Measurements from ENCODE around the gene CCL25. TPM values are rescaled to one million over a fixed set of nuclear protein-coding genes. Genes with fewer than 3 reads are reported as not detected.

CCL25 gene
- total RNA-seq, 1 experiment from 2014 or later: not detected

DNA sequence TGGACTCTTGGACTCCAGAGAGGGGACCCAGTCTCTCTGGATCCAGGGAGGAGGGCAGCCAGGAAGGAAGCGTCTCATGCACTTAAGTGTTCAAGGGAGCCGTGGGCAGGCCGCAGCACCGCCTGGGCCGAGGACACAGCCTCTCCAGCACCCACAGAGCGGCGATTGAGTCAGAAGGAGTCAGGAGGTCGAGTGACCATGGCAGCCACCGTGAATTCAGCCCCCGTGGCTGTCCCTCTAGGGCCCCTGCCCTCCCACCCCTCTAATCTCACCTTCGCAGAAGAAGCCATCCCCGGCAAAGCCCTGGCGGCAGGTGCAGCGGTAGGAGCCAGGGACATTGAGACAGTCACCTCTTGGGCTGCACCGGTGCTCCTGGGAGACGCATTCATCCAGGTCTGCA lies 58.8 kb downstream of the CCL25 start:
- TF ChIP-seq, protein P1, sequence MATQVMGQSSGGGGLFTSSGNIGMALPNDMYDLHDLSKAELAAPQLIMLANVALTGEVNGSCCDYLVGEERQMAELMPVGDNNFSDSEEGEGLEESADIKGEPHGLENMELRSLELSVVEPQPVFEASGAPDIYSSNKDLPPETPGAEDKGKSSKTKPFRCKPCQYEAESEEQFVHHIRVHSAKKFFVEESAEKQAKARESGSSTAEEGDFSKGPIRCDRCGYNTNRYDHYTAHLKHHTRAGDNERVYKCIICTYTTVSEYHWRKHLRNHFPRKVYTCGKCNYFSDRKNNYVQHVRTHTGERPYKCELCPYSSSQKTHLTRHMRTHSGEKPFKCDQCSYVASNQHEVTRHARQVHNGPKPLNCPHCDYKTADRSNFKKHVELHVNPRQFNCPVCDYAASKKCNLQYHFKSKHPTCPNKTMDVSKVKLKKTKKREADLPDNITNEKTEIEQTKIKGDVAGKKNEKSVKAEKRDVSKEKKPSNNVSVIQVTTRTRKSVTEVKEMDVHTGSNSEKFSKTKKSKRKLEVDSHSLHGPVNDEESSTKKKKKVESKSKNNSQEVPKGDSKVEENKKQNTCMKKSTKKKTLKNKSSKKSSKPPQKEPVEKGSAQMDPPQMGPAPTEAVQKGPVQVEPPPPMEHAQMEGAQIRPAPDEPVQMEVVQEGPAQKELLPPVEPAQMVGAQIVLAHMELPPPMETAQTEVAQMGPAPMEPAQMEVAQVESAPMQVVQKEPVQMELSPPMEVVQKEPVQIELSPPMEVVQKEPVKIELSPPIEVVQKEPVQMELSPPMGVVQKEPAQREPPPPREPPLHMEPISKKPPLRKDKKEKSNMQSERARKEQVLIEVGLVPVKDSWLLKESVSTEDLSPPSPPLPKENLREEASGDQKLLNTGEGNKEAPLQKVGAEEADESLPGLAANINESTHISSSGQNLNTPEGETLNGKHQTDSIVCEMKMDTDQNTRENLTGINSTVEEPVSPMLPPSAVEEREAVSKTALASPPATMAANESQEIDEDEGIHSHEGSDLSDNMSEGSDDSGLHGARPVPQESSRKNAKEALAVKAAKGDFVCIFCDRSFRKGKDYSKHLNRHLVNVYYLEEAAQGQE (IDR thresholded peaks at IDR 0.05; ENCODE audit: low read depth): no peak
- no peak for TF ChIP-seq EZH2 (IDR thresholded peaks at IDR 0.05)
- TF ChIP-seq SP1 (IDR thresholded peaks at IDR 0.05; ENCODE audit: low read depth): no peak
- TF ChIP-seq ZNF274 (IDR thresholded peaks at IDR 0.05; ENCODE audit: low read depth, low read length): no peak
- TF ChIP-seq, protein P2, sequence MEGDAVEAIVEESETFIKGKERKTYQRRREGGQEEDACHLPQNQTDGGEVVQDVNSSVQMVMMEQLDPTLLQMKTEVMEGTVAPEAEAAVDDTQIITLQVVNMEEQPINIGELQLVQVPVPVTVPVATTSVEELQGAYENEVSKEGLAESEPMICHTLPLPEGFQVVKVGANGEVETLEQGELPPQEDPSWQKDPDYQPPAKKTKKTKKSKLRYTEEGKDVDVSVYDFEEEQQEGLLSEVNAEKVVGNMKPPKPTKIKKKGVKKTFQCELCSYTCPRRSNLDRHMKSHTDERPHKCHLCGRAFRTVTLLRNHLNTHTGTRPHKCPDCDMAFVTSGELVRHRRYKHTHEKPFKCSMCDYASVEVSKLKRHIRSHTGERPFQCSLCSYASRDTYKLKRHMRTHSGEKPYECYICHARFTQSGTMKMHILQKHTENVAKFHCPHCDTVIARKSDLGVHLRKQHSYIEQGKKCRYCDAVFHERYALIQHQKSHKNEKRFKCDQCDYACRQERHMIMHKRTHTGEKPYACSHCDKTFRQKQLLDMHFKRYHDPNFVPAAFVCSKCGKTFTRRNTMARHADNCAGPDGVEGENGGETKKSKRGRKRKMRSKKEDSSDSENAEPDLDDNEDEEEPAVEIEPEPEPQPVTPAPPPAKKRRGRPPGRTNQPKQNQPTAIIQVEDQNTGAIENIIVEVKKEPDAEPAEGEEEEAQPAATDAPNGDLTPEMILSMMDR (IDR thresholded peaks at IDR 0.05 in 2 of 3, conservative IDR thresholded peaks at IDR 0.05 in 1 of 3; ENCODE audit: borderline replicate concordance in 1 of 3, insufficient read depth in 1 of 3, low read depth in 2 of 3, low read length in 2 of 3): no peak
- no peak for TF ChIP-seq POLR2AphosphoS5 (IDR thresholded peaks at IDR 0.05; ENCODE audit: low read depth, low read length)
- no peak for TF ChIP-seq ELF1 (IDR thresholded peaks at IDR 0.05; ENCODE audit: borderline replicate concordance, low read depth)
- no peak for TF ChIP-seq CEBPB (IDR thresholded peaks at IDR 0.05; ENCODE audit: low read depth)
- no peak for TF ChIP-seq RAD21 (IDR thresholded peaks at IDR 0.05; ENCODE audit: low read depth)
- TF ChIP-seq, protein P3, sequence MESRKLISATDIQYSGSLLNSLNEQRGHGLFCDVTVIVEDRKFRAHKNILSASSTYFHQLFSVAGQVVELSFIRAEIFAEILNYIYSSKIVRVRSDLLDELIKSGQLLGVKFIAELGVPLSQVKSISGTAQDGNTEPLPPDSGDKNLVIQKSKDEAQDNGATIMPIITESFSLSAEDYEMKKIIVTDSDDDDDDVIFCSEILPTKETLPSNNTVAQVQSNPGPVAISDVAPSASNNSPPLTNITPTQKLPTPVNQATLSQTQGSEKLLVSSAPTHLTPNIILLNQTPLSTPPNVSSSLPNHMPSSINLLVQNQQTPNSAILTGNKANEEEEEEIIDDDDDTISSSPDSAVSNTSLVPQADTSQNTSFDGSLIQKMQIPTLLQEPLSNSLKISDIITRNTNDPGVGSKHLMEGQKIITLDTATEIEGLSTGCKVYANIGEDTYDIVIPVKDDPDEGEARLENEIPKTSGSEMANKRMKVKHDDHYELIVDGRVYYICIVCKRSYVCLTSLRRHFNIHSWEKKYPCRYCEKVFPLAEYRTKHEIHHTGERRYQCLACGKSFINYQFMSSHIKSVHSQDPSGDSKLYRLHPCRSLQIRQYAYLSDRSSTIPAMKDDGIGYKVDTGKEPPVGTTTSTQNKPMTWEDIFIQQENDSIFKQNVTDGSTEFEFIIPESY (IDR thresholded peaks at IDR 0.05; ENCODE audit: extremely low read depth, insufficient replicate concordance, low read length): no peak
- H3K4me3 ChIP-seq (replicated peaks in 1 of 2; ENCODE audit: low read depth in 1 of 2, low read length in 2 of 2): no peak overlapping the region
- ATAC-seq (no peak), DNase-seq (ENCODE audit: low read depth, low spot score) (no peak)
- H3K27me3 ChIP-seq (ENCODE audit: insufficient read depth, low read length): no peaks in the 10 kb centered on the region
- intact Hi-C loops (cut with micrococcal nuclease): no loop called here
- H2AFZ ChIP-seq (ENCODE audit: low read depth, low read length, poor library complexity, severe bottlenecking): no peak overlapping the region
- H3K4me1 ChIP-seq (ENCODE audit: control insufficient read depth in 1 of 2, insufficient read depth in 2 of 2, low read length in 2 of 2): no peaks in the 10 kb centered on the region
- ChIA-PET CTCF (no interaction called here), RAD21 (ENCODE audit: low non-redundant PET in 1 of 2, low total read pairs in 2 of 2, uncharacterized antibody in 2 of 2, unreplicated experiment in 2 of 2) (no interaction called here), POLR2A (no interaction called here)
- H3K4me2 ChIP-seq (ENCODE audit: low read length): no peak overlapping the region
- no peaks in the 10 kb centered on the region for H3K36me3 ChIP-seq (ENCODE audit: control insufficient read depth in 1 of 2, insufficient read depth in 2 of 2, low read length in 2 of 2)
- no peak overlapping the region for H3K9ac ChIP-seq (ENCODE audit: low read length)
- no peaks in the 10 kb centered on the region for H3K9me3 ChIP-seq (ENCODE audit: control insufficient read depth in 1 of 2, insufficient read depth in 1 of 2, low read depth in 1 of 2, low read length in 2 of 2)
- no peaks in the 10 kb centered on the region for H4K20me1 ChIP-seq (ENCODE audit: insufficient read depth)
- no peaks in the 10 kb centered on the region for H3K9me2 ChIP-seq (ENCODE audit: insufficient read depth)
- no peaks in the 10 kb centered on the region for H3K79me2 ChIP-seq (ENCODE audit: insufficient read depth, low read length)
- no peak overlapping the region for H3K27ac ChIP-seq (ENCODE audit: low read depth, low read length)
- BruUV-seq (replicated peaks): no TSS peak

Data from HCT116 (cell line).